AG10803 (cell line): Measurements from ENCODE around the gene CLASP1.
"Not testable (repeated sequence)": the region's sequence is repeated elsewhere in the genome, so short reads cannot be mapped to it uniquely, and the experiment has no call there.

Experiments
- DNase-seq: peaks from one replicate; pipeline ENCODE4 v3.0.0; 2010; ENCODE audit warnings: low read depth
- H3K4me3 ChIP-seq: 2 replicates; pipeline ENCODE4 v1.5.1; 2011; ENCODE audit warnings: mild to moderate bottlenecking, low read length, control low read depth
- TF ChIP-seq, protein P1 (sequence below): conservative IDR thresholded peaks from 2 replicates; pipeline ENCODE4 v1.5.1; 2011; ENCODE audit warnings: mild to moderate bottlenecking, low read length, control low read depth, inconsistent platforms

Gene CLASP1

GRCh38 chr2:121348128-121348740 is 301.0 kb downstream of the CLASP1 start:
- TF ChIP-seq, protein P1, sequence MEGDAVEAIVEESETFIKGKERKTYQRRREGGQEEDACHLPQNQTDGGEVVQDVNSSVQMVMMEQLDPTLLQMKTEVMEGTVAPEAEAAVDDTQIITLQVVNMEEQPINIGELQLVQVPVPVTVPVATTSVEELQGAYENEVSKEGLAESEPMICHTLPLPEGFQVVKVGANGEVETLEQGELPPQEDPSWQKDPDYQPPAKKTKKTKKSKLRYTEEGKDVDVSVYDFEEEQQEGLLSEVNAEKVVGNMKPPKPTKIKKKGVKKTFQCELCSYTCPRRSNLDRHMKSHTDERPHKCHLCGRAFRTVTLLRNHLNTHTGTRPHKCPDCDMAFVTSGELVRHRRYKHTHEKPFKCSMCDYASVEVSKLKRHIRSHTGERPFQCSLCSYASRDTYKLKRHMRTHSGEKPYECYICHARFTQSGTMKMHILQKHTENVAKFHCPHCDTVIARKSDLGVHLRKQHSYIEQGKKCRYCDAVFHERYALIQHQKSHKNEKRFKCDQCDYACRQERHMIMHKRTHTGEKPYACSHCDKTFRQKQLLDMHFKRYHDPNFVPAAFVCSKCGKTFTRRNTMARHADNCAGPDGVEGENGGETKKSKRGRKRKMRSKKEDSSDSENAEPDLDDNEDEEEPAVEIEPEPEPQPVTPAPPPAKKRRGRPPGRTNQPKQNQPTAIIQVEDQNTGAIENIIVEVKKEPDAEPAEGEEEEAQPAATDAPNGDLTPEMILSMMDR, result no peak
- H3K4me3 ChIP-seq, result no peak overlapping the region
- DNase-seq, result no peak

GRCh38 chr2:121346859-121347258 is 302.4 kb downstream of the CLASP1 start:
- H3K4me3 ChIP-seq, result no peak overlapping the region
- no peak for DNase-seq
- TF ChIP-seq, protein P1, result no peak

DNA sequence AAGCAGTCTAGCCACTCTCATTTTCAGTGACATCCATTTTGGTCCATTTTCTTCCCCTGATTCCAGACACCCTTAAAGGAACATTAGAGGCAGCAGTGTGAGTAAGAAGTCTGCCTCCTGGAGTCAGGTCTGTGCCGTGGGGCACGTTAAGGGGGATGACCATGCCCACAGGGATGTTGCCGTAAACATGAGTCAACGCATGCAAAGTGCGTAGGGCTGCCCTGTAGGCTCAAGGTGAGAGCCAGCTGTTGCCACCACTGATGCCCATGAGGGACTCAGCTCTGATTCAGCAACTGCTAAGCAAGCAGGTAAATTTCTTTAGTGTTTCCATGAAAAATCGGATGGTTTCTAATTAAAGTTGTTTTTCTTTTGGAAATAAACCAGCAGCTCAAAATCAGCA is 302.9 kb downstream of the CLASP1 start:
- no peak overlapping the region for H3K4me3 ChIP-seq
- DNase-seq, result no peak
- TF ChIP-seq, protein P1, result no peak

GRCh38 chr2:121345887-121346286 is 303.4 kb downstream of the CLASP1 start:
- TF ChIP-seq, protein P1, result no peak
- peak; percentile 56 for DNase-seq
- H3K4me3 ChIP-seq, result no peak overlapping the region

DNA sequence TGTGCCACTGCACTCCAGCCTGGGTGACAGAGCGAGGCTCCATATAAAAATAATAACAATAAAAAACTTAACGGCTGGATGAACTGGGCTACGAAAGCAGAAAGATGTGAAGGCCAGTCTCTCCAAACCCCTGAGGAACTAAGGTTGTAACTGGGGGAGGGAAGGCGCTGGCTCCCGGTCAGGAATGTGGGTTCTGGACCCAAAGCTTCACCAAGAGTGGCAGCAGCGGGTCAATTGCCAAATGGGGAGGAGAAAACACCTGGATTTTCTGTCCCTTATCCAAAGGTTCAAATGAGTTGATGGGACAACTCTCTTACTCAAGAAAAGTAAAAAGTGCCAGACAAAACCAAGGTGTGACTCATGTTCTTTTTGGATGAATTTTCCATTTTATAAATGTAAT is 304.2 kb downstream of the CLASP1 start:
- TF ChIP-seq, protein P1, result no peak

DNA sequence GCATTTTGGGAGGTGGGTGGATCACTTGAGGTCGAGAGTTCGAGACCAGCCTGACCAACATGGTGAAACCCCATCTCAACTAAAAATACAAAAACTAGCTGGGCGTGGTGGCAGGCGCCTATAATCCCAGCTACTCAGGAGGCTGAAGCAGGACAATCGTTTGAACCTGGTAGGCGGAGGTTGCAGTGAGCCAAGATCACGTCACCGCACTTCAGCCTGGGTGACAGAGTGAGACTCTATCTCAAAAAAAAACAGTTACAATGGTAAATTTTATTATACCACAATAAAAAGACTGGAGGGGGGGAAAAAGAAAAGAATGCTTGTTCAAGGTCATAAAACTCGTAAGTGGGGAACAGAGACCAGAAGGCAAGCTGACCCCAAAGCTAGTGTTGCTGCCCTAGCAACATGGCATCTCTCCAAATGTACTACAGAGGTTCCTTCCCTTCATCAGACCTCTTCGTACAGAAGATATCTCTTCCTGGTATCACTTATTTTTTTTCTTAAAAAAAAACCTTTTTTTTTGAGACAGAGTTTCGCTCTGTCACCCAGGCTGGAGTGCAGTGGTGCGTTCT is 305.3 kb downstream of the CLASP1 start:
- not testable (repeated sequence) for H3K4me3 ChIP-seq, DNase-seq

More for the DNA sequence above, 304.2 kb downstream of the CLASP1 start:
- no peak overlapping the region for H3K4me3 ChIP-seq
- DNase-seq, result no peak

GRCh38 chr2:121343191-121343590 is 306.1 kb downstream of the CLASP1 start:
- H3K4me3 ChIP-seq, result no peak overlapping the region
- no peak for DNase-seq
- TF ChIP-seq, protein P1, result no peak
